Fibroblast of villous mesenchyme (primary cell): ENCODE data around the gene EFCAB11. TPM values are rescaled to one million over a fixed set of nuclear protein-coding genes. Genes with fewer than 3 reads are reported as not detected.

Experiments
- DNase-seq: peaks from one replicate; pipeline ENCODE4 v3.0.0-alpha.2; 2010; ENCODE audit warnings: low read depth
- H3K4me3 ChIP-seq: 2 replicates; pipeline ENCODE4 v1.5.1; 2011; ENCODE audit warnings: low read depth, mild to moderate bottlenecking, low read length
- total RNA-seq: library from RNA; depleted of rRNA; stranded (reverse); fragments of >200 nt; gene quantifications from 2 replicates; pipeline ENCODE4 v1.2.3, GENCODE V29; 2012
- TF ChIP-seq, protein P1 (sequence below): IDR thresholded peaks from 2 replicates; pipeline ENCODE4 v1.5.1; 2012; ENCODE audit warnings: low read depth, mild to moderate bottlenecking, low read length; ENCODE audit not compliant: insufficient read depth

The EFCAB11 gene
- total RNA-seq, 1 donor, result 5.2 TPM

DNA sequence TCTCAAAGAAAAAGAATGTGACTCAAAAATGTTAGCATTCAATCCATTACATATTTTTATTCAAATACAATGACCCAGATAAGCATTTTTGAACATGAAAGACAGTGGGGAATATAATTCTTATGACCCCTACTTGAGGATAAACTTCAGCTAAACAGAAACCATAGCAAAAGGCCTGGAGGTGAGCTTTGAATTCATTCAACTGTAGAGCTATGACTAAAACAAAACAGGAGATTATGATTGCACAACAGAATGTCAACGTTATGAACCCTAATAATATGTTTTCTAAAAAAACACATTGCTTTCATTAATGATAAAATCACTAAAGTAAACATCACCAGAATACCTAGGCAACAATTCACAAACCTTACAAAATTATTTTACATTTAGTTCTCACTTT lies 27.8 kb downstream of the EFCAB11 start:
- TF ChIP-seq, protein P1, sequence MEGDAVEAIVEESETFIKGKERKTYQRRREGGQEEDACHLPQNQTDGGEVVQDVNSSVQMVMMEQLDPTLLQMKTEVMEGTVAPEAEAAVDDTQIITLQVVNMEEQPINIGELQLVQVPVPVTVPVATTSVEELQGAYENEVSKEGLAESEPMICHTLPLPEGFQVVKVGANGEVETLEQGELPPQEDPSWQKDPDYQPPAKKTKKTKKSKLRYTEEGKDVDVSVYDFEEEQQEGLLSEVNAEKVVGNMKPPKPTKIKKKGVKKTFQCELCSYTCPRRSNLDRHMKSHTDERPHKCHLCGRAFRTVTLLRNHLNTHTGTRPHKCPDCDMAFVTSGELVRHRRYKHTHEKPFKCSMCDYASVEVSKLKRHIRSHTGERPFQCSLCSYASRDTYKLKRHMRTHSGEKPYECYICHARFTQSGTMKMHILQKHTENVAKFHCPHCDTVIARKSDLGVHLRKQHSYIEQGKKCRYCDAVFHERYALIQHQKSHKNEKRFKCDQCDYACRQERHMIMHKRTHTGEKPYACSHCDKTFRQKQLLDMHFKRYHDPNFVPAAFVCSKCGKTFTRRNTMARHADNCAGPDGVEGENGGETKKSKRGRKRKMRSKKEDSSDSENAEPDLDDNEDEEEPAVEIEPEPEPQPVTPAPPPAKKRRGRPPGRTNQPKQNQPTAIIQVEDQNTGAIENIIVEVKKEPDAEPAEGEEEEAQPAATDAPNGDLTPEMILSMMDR, result no peak
- H3K4me3 ChIP-seq, result no peak overlapping the region
- DNase-seq, result peak; percentile 66

DNA sequence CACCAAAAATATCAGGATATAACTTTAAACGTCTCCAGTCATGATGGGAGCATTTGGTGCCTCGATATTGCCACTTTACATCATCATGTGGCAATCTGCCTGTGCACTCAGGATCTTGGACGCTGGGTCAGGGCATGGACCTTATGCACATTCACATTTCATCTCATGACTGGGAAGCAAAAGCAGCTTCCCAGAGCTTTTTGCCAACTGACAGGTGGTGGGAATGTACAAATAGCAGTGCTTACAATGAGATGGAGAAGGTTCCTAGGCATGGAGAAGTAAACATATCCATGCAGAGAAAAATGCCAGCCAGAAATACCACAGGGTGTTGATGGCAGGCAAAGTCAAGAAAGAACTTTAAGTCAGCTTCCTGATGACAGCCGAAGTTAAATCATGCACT lies 30.3 kb downstream of the EFCAB11 start:
- TF ChIP-seq, protein P1, result no peak
- no peak for DNase-seq
- H3K4me3 ChIP-seq, result no peak overlapping the region

DNA sequence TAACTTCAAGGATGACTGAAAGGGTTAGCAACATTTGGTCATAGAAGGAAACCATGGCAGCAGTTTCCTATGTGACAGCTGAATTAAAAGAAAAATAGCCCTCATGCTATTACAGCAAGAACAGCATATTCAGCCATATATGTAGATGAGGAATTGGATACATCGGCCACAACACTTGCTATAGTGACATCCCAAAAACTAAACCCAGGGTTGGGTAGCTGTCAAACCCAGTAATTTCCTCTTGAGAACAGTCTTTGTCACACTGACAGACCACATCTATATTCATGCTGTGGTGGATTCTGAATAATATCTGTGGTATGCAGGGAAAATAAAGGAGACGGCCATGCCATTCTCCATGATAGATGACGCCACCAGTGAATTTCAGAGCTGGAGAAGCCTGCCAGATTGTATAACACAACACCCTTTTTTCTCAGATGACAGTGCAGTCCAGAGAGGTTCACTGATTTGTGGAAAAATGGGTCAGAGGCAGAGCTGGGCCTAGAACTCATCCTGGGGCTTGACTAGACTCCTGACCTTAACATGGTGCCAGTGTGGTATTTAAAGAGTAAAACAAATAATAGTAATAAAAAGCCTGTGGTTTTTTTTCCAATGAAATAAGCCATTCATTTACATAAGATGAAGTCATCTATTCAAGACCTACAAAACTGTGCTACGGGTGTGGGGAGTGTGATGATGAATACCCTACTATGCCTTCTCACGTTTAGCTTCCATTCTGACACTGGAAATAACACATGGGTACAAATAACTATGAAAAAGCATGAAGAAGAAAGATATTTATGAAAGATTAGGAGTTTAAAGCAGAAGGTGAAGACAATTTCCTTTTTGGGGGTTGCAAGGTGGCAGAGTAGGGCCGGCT lies 32.3 kb downstream of the EFCAB11 start:
- TF ChIP-seq, protein P1, result no peak
- no peak overlapping the region for H3K4me3 ChIP-seq
- DNase-seq, result no peak

DNA sequence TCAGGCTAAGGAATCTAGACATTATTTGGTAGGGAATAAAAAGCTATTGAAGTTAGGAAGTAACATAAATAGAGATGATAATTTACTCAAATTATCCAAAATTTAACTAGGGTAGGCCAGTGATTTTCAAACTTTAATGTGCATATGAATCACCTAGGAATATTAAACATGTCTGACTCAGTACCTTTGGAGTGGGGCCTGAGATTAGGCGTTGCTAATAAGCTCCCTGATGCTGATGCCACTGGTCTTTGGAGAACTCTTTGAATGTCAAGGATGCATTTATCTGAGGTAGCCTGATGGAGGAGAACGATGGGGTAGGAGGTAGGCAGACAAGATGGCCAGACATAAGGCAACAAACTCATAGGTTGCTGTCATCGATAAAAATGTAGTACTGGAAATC lies 33.2 kb downstream of the EFCAB11 start:
- DNase-seq, result no peak

DNA sequence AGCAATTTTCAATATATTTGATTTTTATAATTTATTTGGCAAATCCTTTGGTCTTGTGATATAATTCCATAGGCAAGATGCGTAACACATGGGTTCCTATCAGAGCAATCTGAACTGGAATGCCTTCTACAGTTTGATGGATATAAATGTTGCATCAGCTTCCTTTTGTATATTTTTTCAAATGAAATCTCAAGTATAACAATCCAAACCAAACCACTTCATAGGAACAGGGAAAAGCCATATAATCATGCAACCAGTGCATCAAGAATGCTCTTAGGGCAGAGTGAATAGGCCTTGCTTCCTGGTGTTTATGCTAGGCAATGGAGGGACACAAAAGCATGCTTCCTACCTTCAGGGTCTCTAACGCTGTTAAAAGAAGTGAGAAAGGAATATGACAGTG lies 34.5 kb downstream of the EFCAB11 start:
- no peak for DNase-seq
- no peak overlapping the region for H3K4me3 ChIP-seq
- TF ChIP-seq, protein P1, result no peak

More for the DNA sequence above, 33.2 kb downstream of the EFCAB11 start:
- TF ChIP-seq, protein P1, result no peak
- H3K4me3 ChIP-seq, result no peak overlapping the region

DNA sequence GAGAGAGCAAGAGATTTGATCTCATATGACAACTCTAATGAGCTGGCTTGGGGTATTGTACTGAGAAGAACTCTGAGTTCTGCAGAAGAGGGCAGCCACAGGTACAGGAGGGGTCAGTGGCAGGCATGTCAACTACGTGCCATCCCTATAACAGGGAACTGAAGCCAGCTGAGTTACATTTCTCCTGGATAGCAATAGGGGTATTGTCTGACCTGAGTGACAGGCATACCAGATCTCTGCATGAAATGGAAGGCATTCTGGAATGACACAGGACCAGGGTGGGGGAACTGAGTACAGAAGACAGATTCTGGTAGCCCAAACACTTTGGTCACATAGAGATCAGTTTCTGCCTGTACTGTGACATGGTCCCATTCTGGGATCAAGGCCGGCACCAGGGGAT lies 35.8 kb downstream of the EFCAB11 start:
- H3K4me3 ChIP-seq, result no peak overlapping the region
- DNase-seq, result no peak

More for the DNA sequence above, 35.8 kb downstream of the EFCAB11 start:
- TF ChIP-seq, protein P1, result no peak
